HUES48 (cell line): ENCODE results near the gene SHISAL2B.

Source experiments
- H3K27ac ChIP-seq: one replicate; pipeline ENCODE4 v1.7.0; 2013; ENCODE audit warnings: low read depth, low read length, inconsistent platforms
- H3K27me3 ChIP-seq: 2 replicates; pipeline ENCODE4 v1.6.1; 2013; ENCODE audit warnings: mild to moderate bottlenecking, low read length; ENCODE audit not compliant: control insufficient read depth, insufficient read depth
- H3K36me3 ChIP-seq: 2 replicates; pipeline ENCODE4 v1.6.1; 2013; ENCODE audit warnings: low read length; ENCODE audit not compliant: control insufficient read depth, insufficient read depth
- H3K4me1 ChIP-seq: 2 replicates; pipeline ENCODE4 v1.6.1; 2013; ENCODE audit warnings: mild to moderate bottlenecking, low read length; ENCODE audit not compliant: control insufficient read depth, insufficient read depth
- H3K4me3 ChIP-seq: 2 replicates; pipeline ENCODE4 v1.5.1; 2013; ENCODE audit warnings: mild to moderate bottlenecking, low read depth, low read length
- H3K9ac ChIP-seq: 2 replicates; pipeline ENCODE4 v1.6.1; 2013; ENCODE audit warnings: mild to moderate bottlenecking, low read depth, low read length, moderate library complexity
- H3K9me3 ChIP-seq: 2 replicates; pipeline ENCODE4 v1.6.1; 2013; ENCODE audit warnings: low read length; ENCODE audit not compliant: control insufficient read depth, insufficient read depth

Gene SHISAL2B

DNA sequence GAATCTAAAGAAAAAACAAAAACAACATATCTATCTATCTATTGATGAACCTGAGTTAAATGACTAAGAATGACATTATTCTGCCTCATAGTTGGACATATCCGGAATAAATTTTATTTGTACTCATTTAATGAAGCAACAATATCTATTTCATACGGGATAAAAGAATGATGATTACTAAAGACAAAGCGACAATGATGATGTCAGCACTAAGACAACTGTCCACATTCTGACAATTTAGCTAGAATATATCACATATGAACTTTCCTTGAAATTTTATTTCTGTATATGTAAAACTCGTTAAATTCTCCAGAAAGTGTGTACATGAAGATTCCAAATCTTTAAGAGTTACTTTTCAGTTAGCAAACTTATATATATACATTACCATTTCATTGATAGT is 23.2 kb upstream of the SHISAL2B start:
- Histone ChIP-seq H3K4me3 (no peak overlapping the region), H3K9me3 (no peaks in the 10 kb centered on the region), H3K4me1 (peaks cover 16% of the 10 kb centered on the region; the same call in 1 of the 2 replicates), H3K36me3 (no peaks in the 10 kb centered on the region), H3K9ac (no peak overlapping the region), H3K27me3 (no peaks in the 10 kb centered on the region), H3K27ac (no peak overlapping the region)

DNA sequence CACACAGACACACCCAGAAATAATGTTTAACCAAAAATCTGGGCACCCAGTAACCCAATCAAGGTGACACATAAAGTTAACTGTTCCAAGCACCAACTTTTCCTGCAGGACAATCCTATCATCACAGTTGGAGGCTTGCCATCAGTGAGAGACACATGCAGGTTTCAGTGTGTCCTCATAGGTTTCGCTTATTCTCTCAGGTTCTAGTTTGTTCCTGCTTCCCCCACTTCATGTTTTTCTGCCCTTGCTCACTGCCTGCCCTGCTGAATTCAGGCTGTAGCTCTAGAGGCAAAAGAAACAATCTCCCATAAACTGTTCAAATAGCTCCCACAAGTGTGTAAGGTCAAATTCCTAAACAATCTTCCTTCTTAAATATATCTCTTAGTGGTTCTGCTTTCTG is 20.0 kb upstream of the SHISAL2B start:
- Histone ChIP-seq H3K4me1 (peaks cover 7% of the 10 kb centered on the region; the same call in 1 of the 2 replicates), H3K9me3 (no peaks in the 10 kb centered on the region), H3K27me3 (no peaks in the 10 kb centered on the region), H3K27ac (no peak overlapping the region), H3K4me3 (no peak overlapping the region), H3K36me3 (no peaks in the 10 kb centered on the region), H3K9ac (no peak overlapping the region)

GRCh38 chr5:64671678-64672077 is 18.6 kb upstream of the SHISAL2B start:
- no peaks in the 10 kb centered on the region for H3K9me3 ChIP-seq
- no peak overlapping the region for H3K4me3 ChIP-seq
- H3K27me3 ChIP-seq = no peaks in the 10 kb centered on the region
- H3K9ac ChIP-seq = no peak overlapping the region
- no peak overlapping the region for H3K27ac ChIP-seq
- H3K4me1 ChIP-seq = no peaks in the 10 kb centered on the region
- no peaks in the 10 kb centered on the region for H3K36me3 ChIP-seq

DNA sequence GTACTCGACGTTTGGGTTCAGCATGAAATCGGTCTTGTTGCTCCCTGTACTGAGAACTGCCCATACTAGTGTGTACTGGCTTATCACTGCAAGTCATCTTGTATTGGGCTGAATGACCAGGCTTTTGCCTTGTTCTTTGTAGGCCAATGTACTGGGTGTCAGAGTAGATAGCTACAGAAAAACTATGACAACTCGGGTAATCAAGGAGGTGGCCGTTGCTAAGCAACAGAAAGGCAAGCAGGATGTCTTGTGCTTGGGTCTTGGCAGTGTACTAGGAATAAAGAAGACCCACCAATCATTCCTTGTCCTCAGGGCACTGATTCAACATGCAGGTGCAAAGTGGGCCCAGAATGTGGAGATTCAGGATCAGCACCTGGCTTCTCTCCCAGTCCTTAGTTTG is 11.9 kb upstream of the SHISAL2B start:
- H3K4me3 ChIP-seq = no peak overlapping the region
- no peaks in the 10 kb centered on the region for H3K36me3 ChIP-seq
- no peak overlapping the region for H3K27ac ChIP-seq
- no peaks in the 10 kb centered on the region for H3K27me3 ChIP-seq
- no peaks in the 10 kb centered on the region for H3K9me3 ChIP-seq
- H3K9ac ChIP-seq = no peak overlapping the region
- no peaks in the 10 kb centered on the region for H3K4me1 ChIP-seq

- Histone ChIP-seq H3K9ac (no peak overlapping the region), H3K27ac (no peak overlapping the region)
Observed at GRCh38 chr5:64680289-64680688, 10.0 kb upstream of the SHISAL2B start.

GRCh38 chr5:64682608-64683007 is 7.7 kb upstream of the SHISAL2B start:
- Histone ChIP-seq H3K9me3 (no peaks in the 10 kb centered on the region), H3K9ac (no peak overlapping the region), H3K27ac (no peak overlapping the region), H3K4me3 (no peak overlapping the region), H3K27me3 (0 out of 2 replicates have a peak, but pooled peaks cover 3% of the 10 kb centered on the region), H3K36me3 (no peaks in the 10 kb centered on the region), H3K4me1 (peaks cover 2% of the 10 kb centered on the region; the same call in 1 of the 2 replicates)

More at GRCh38 chr5:64680289-64680688, 10.0 kb upstream of the SHISAL2B start:
- Histone ChIP-seq H3K4me1 (no peaks in the 10 kb centered on the region), H3K36me3 (no peaks in the 10 kb centered on the region), H3K9me3 (no peaks in the 10 kb centered on the region), H3K27me3 (no peaks in the 10 kb centered on the region), H3K4me3 (no peak overlapping the region)

- peaks cover 20% of the 10 kb centered on the region for H3K4me1 ChIP-seq
- no peak overlapping the region for H3K9ac ChIP-seq
- peak overlapping the region; percentile 28 for H3K27ac ChIP-seq
- H3K4me3 ChIP-seq = no peak overlapping the region
- H3K27me3 ChIP-seq = peaks cover 28% of the 10 kb centered on the region
- no peaks in the 10 kb centered on the region for H3K36me3 ChIP-seq
- H3K9me3 ChIP-seq = no peaks in the 10 kb centered on the region
Observed at GRCh38 chr5:64685866-64686265, 4.4 kb upstream of the SHISAL2B start.

- peaks cover 36% of the 10 kb centered on the region for H3K27me3 ChIP-seq
- no peak overlapping the region for H3K27ac ChIP-seq
- no peak overlapping the region for H3K9ac ChIP-seq
- no peaks in the 10 kb centered on the region for H3K36me3 ChIP-seq
- H3K9me3 ChIP-seq = no peaks in the 10 kb centered on the region
- H3K4me3 ChIP-seq = no peak overlapping the region
- peaks cover 29% of the 10 kb centered on the region for H3K4me1 ChIP-seq
Observed at GRCh38 chr5:64688391-64688790, 1.9 kb upstream of the SHISAL2B start.

DNA sequence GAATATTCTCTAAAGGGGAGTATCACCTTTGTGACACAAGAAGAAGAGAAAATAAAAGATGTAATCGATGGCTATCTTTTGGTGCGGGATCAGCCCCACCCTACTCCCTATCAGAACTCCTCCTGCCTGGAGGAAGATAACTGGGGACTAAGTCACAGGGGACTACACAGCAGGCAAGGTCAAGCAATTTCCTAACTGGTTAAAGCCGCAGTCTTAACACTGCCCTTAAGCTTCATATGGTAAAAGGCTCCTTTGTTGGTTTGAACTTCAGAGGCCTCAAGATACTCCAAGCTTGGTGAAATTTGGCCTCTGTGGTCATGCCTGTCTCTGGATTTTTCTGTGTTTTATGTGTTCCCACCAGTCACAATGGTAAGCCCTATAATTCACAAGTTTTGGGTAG is 1.3 kb upstream of the SHISAL2B start:
- Histone ChIP-seq H3K4me1 (peaks cover 29% of the 10 kb centered on the region), H3K27ac (no peak overlapping the region), H3K4me3 (no peak overlapping the region), H3K27me3 (peaks cover 36% of the 10 kb centered on the region), H3K36me3 (no peaks in the 10 kb centered on the region), H3K9me3 (no peaks in the 10 kb centered on the region), H3K9ac (no peak overlapping the region)

DNA sequence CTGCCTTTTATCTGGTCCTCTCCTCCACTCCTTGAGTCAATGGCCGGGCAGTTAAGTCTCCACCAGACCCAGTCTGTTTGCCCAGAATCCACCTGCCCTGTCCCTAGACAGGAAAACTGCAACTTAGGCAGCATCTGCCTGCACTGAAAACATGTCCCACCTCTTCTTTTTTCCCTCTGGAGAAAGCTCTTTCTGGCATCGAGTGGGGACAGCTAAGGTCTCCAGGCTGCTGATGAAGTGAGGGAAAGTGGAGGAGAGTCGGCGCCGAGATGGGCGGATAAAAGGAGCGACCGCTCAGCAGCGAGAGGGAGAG is 243 bp upstream of the SHISAL2B start:
- Histone ChIP-seq H3K4me1 (peaks cover 29% of the 10 kb centered on the region), H3K27ac (no peak overlapping the region), H3K9me3 (no peaks in the 10 kb centered on the region), H3K9ac (peak overlapping the region; percentile 69), H3K4me3 (peak overlapping the region; percentile 69), H3K27me3 (peaks cover 36% of the 10 kb centered on the region), H3K36me3 (no peaks in the 10 kb centered on the region)

DNA sequence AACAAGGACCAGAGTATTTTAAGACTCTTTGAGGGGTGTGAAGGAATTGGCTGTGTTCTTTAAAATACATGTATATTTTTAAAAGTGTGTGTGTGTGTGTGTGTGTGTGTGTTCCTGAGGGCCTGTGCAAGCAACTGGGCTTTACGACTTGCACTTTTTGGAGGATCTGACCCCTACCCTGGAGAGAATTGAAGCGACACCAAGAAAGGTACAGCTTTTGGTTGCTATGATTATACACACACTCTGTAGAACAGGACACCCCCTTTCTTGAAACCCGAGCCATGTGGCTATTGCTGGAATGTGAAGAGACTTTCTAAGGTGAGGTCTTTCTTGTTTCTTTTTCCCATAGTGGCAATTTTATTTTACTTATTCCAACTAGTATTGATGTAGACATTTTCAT is 988 bp downstream of the SHISAL2B start:
- peaks cover 6% of the 10 kb centered on the region; the same call in 1 of the 2 replicates for H3K9me3 ChIP-seq
- peak overlapping the region; percentile 69 for H3K4me3 ChIP-seq
- no peaks in the 10 kb centered on the region for H3K36me3 ChIP-seq
- H3K27ac ChIP-seq = peak overlapping the region; percentile 32
- peaks cover 36% of the 10 kb centered on the region for H3K27me3 ChIP-seq
- peaks cover 27% of the 10 kb centered on the region for H3K4me1 ChIP-seq
- peak overlapping the region; percentile 69 for H3K9ac ChIP-seq

- H3K27me3 ChIP-seq = peaks cover 25% of the 10 kb centered on the region
Observed at GRCh38 chr5:64693636-64694035, 3.3 kb downstream of the SHISAL2B start.

More at GRCh38 chr5:64693636-64694035, 3.3 kb downstream of the SHISAL2B start:
- H3K9me3 ChIP-seq = peaks cover 14% of the 10 kb centered on the region; the same call in 1 of the 2 replicates
- peaks cover 25% of the 10 kb centered on the region for H3K4me1 ChIP-seq
- no peak overlapping the region for H3K27ac ChIP-seq
- no peak overlapping the region for H3K4me3 ChIP-seq
- no peak overlapping the region for H3K9ac ChIP-seq
- H3K36me3 ChIP-seq = no peaks in the 10 kb centered on the region
